Measurements from ENCODE around the gene SDCCAG8. TPM values are rescaled to one million over a fixed set of nuclear protein-coding genes. Genes with fewer than 3 reads are reported as not detected.
"Not testable (repeated sequence)": the region's sequence is repeated elsewhere in the genome, so short reads cannot be mapped to it uniquely, and the experiment has no call there.

SDCCAG8 gene
- total RNA-seq (10 to 100 TPM; 13.0 to 22.0 TPM), polyA plus RNA-seq (10 to 100 TPM in 1 of 2 donors, 1 to 10 TPM in 1; 8.5 to 25.8 TPM)

- peak; percentile 86 for TF ChIP-seq TAF1 (conservative IDR thresholded peaks at IDR 0.05)
- TF ChIP-seq, protein P1, sequence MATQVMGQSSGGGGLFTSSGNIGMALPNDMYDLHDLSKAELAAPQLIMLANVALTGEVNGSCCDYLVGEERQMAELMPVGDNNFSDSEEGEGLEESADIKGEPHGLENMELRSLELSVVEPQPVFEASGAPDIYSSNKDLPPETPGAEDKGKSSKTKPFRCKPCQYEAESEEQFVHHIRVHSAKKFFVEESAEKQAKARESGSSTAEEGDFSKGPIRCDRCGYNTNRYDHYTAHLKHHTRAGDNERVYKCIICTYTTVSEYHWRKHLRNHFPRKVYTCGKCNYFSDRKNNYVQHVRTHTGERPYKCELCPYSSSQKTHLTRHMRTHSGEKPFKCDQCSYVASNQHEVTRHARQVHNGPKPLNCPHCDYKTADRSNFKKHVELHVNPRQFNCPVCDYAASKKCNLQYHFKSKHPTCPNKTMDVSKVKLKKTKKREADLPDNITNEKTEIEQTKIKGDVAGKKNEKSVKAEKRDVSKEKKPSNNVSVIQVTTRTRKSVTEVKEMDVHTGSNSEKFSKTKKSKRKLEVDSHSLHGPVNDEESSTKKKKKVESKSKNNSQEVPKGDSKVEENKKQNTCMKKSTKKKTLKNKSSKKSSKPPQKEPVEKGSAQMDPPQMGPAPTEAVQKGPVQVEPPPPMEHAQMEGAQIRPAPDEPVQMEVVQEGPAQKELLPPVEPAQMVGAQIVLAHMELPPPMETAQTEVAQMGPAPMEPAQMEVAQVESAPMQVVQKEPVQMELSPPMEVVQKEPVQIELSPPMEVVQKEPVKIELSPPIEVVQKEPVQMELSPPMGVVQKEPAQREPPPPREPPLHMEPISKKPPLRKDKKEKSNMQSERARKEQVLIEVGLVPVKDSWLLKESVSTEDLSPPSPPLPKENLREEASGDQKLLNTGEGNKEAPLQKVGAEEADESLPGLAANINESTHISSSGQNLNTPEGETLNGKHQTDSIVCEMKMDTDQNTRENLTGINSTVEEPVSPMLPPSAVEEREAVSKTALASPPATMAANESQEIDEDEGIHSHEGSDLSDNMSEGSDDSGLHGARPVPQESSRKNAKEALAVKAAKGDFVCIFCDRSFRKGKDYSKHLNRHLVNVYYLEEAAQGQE (IDR thresholded peaks at IDR 0.05) = peak; percentile 45
- peak; percentile 7 for TF ChIP-seq FOXA2 (IDR thresholded peaks at IDR 0.05)
- TF ChIP-seq EGR1 (IDR thresholded peaks at IDR 0.05; ENCODE audit: low read depth in 2 of 2) = peak in 1 of 2 donors; percentile 50
- TF ChIP-seq JUND (IDR thresholded peaks at IDR 0.05) = no peak
- no peak for TF ChIP-seq HNF4G (IDR thresholded peaks at IDR 0.05)
- TF ChIP-seq SP1 (IDR thresholded peaks at IDR 0.05) = peak; percentile 70
- TF ChIP-seq, protein P2, sequence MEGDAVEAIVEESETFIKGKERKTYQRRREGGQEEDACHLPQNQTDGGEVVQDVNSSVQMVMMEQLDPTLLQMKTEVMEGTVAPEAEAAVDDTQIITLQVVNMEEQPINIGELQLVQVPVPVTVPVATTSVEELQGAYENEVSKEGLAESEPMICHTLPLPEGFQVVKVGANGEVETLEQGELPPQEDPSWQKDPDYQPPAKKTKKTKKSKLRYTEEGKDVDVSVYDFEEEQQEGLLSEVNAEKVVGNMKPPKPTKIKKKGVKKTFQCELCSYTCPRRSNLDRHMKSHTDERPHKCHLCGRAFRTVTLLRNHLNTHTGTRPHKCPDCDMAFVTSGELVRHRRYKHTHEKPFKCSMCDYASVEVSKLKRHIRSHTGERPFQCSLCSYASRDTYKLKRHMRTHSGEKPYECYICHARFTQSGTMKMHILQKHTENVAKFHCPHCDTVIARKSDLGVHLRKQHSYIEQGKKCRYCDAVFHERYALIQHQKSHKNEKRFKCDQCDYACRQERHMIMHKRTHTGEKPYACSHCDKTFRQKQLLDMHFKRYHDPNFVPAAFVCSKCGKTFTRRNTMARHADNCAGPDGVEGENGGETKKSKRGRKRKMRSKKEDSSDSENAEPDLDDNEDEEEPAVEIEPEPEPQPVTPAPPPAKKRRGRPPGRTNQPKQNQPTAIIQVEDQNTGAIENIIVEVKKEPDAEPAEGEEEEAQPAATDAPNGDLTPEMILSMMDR (IDR thresholded peaks at IDR 0.05; ENCODE audit: low read depth, low read length, missing input control) = no peak
- no peak for TF ChIP-seq NR2F2 (IDR thresholded peaks at IDR 0.05)
- TF ChIP-seq YY1 (IDR thresholded peaks at IDR 0.05) = no peak
- TF ChIP-seq, protein P3, sequence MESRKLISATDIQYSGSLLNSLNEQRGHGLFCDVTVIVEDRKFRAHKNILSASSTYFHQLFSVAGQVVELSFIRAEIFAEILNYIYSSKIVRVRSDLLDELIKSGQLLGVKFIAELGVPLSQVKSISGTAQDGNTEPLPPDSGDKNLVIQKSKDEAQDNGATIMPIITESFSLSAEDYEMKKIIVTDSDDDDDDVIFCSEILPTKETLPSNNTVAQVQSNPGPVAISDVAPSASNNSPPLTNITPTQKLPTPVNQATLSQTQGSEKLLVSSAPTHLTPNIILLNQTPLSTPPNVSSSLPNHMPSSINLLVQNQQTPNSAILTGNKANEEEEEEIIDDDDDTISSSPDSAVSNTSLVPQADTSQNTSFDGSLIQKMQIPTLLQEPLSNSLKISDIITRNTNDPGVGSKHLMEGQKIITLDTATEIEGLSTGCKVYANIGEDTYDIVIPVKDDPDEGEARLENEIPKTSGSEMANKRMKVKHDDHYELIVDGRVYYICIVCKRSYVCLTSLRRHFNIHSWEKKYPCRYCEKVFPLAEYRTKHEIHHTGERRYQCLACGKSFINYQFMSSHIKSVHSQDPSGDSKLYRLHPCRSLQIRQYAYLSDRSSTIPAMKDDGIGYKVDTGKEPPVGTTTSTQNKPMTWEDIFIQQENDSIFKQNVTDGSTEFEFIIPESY (IDR thresholded peaks at IDR 0.05) = peak; percentile 38
- peak; percentile 25 for TF ChIP-seq FOXA1 (IDR thresholded peaks at IDR 0.05)
- no peak for TF ChIP-seq RAD21 (IDR thresholded peaks at IDR 0.05)
- TF ChIP-seq GABPA (IDR thresholded peaks at IDR 0.05 in 1 of 2, conservative IDR thresholded peaks at IDR 0.05 in 1 of 2) = peak in 1 of 2 donors; percentile 31
- peak; percentile 30 for TF ChIP-seq ATF3 (IDR thresholded peaks at IDR 0.05)
- TF ChIP-seq HNF4A (conservative IDR thresholded peaks at IDR 0.05) = no peak
- peak in 1 of 2 donors; percentile 12 for TF ChIP-seq RXRA (IDR thresholded peaks at IDR 0.05)
- TF ChIP-seq MAX (IDR thresholded peaks at IDR 0.05) = peak; percentile 75
- H3K4me1 ChIP-seq (ENCODE audit: control insufficient read depth in 4 of 4, insufficient read depth in 4 of 4, low read length in 3 of 4) = peaks cover 0 to 28% (median 16%) of the 10 kb centered on the region in 4 donors
- H3K27me3 ChIP-seq (ENCODE audit: control insufficient read depth in 4 of 4, insufficient read depth in 4 of 4, low read length in 3 of 4) = no peaks in the 10 kb centered on the region
- peaks cover 0 to 4% (median 0%) of the 10 kb centered on the region in 4 donors for H3K36me3 ChIP-seq (ENCODE audit: control insufficient read depth in 4 of 4, insufficient read depth in 3 of 4, low read depth in 1 of 4, low read length in 3 of 4)
- under 1% methylated on average over 32 of the region's 32 CpGs for WGBS
- peak within 1 kb of the TSS; percentile 96 to 97 for H3K27ac ChIP-seq (ENCODE audit: low read depth in 1 of 2, low read length in 2 of 2)
- peak; percentile 96 for DNase-seq (ENCODE audit: low spot score)
- no peaks in the 10 kb centered on the region for H3K9me3 ChIP-seq (ENCODE audit: control insufficient read depth in 4 of 4, low read length in 3 of 4)
- peak within 1 kb of the TSS; percentile 83 to 96 (median 90) for H3K4me3 ChIP-seq (ENCODE audit: low read depth in 1 of 3, low read length in 3 of 3)
- H3K9ac ChIP-seq (ENCODE audit: low read depth in 1 of 2, low read length in 2 of 2) = peak within 1 kb of the TSS; percentile 74 to 93
Observed at GRCh38 chr1:243255791-243256512, at the start of gene SDCCAG8. TSS of gene SDCCAG8 (plus strand) at chr1:243256041. CDS start at chr1:243256174, 133 bp downstream.

DNA sequence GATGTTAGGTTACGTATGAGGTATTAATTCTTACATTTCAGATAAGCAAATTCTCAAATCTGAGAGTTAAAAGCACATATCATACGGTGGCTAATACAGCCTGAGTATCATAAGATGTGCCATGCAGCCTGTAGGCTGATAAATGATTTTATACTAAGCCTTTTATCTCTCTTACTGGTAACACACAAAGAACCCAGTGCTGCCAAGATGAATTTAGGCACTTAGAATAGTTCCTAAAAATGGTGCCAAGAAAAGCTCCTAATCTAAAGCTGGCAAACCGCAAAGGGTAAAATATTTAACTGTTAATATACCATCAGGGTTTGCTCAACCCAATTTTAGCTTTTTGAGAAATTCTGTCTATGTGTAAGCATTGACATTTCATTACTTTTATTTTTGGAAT is 43.9 kb upstream of the SDCCAG8 start:
- H3K9ac ChIP-seq (ENCODE audit: low read depth in 1 of 2, low read length in 2 of 2); DNase-seq (ENCODE audit: low spot score); H3K9me3 ChIP-seq (ENCODE audit: control insufficient read depth in 4 of 4, low read length in 3 of 4); H3K36me3 ChIP-seq (ENCODE audit: control insufficient read depth in 4 of 4, insufficient read depth in 3 of 4, low read depth in 1 of 4, low read length in 3 of 4); H3K27me3 ChIP-seq (ENCODE audit: control insufficient read depth in 4 of 4, insufficient read depth in 4 of 4, low read length in 3 of 4); H3K4me3 ChIP-seq (ENCODE audit: low read depth in 1 of 3, low read length in 3 of 3); H3K4me1 ChIP-seq (ENCODE audit: control insufficient read depth in 4 of 4, insufficient read depth in 4 of 4, low read length in 3 of 4); H3K27ac ChIP-seq (ENCODE audit: low read depth in 1 of 2, low read length in 2 of 2): not testable (repeated sequence)
- WGBS = 83% methylated on average over 2 of the region's 3 CpGs
